Ramos (cell line): ENCODE data around the gene RAB30.

ENCODE experiments used
- in situ Hi-C: fragments of 300-500 bp; cut with MboI; formaldehyde crosslinking; loops from one replicate; pipeline ENCODE4 v1.14.3; 2022; ENCODE audit warnings: low sequenced_read_pairs; ENCODE audit not compliant: unreplicated experiment

RAB30 gene

DNA sequence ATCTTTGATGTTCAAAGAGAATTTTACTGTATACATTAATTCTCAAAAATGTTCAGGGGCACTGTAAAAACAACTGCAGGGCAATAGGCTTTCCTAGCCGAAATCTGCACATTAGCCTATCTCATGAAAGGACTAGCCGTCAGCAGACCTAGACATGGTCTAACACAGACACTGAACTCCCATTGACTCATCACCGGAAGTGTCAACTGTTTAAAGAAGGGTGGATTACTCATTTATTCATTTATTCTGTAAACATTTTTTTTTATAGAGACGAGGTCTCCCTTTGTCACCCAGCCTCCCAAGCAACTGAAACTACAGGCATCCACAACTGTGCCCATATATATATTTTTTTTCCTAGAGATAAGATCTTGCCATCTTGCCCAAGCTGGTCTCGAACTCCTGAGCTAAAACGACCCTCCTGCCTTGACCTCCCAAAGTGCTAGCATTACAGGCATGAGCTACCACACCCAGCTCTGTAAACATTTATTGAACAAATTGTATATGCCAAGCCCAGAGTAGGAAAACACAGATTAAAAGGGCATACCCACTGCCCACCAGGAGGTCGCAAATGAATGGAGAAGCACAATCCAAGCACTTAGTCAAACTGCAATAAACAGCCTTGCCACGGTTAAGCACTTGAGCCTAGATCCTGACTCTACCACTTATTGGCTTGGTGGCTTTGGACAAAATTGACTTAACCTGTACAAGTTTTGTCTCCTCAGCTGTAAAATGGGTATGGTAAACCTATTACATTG, 26.6 kb downstream of the RAB30 start:
- in situ Hi-C loops, result no loop called here

DNA sequence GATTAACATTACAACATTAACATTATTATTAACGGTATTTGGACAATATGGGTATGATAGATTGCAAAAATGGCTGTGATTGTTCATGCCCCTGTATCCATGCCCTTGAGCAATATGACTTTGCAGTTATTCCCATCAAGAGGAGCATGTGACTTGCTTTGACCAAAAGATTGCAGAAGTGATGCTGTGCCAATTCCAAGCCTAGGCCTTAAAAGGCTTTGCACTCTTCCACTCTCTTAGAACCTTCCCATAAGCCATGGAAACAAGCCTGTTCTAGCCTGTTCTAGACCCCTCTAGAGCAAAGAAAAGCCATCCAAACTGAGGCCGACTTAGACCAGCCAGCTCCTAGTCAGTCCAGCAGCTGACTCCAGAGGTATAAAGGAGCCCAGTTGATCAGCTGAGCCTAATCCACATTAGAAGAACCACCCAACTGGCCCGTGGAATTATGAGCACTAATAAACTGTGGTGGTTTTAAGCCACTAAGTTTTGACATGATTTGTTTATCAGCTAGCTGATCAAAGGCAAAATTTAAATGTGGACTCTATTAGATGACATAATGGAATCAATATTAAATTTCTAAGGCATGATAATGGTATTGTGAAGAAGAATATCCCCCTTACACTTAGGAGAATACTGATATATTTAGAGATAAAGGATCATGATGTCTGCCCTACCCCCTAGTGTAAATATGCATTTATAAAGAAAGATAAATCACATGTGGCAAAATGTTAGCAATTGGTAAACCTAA, 28.6 kb downstream of the RAB30 start:
- in situ Hi-C loops, result no loop called here

DNA sequence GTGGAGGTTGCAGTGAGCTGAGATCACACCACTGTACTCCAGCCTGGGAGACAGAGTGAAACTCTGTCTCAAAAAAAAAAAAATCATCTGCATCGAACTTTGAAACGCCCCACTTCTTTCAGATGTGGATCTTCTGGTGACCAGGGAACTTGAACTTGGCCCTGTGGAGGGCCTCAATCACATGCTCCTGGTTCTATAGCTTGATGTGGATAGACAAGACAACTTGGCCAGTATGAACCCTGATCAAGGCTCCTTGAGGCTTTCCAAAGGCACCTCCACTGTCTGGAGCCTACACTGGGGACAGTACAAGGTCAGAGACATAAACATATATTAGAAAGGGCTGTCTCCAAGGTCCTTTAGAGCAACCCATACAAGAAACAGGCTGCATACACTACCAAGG, 30.6 kb downstream of the RAB30 start:
- in situ Hi-C loops, result no loop called here

DNA sequence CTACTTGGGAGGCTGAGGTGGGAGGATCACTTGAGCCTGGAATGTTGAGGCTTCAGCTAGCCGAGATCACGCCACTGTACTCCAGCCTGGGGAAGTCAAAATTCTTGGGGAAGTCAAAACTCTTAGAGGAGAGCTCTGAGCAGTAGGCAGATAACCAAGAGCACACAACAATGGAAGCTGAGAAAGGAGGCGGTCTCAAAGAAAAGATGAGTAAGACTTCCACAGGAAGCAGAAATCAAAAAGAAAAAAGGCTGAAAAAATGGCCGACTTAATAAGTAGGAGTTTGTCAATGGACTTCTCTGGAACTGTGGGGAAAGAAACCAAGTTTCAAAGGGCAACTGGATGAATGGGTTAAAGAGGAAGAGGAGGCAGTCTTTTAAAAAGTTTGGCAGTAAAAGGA, 32.1 kb downstream of the RAB30 start:
- in situ Hi-C loops, result no loop called here

DNA sequence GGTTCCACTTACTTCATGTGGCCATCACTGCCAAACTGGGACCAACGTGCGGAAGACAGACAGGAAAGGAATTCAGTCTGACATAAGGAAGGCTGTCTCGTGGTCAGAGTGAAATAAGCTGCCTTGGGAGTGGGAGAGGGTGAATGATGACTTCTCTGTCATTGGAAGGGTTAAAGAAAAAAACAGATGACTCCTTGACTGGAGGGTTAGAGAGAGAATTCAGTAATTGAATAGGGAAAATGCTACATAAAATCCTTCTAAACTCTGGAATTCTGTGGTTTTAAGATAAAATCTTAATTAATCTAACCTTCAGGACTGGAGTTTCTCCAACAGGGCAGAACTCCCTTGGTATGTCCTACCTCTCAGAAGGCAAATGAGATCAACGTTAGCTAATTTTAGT, 33.8 kb downstream of the RAB30 start:
- in situ Hi-C loops, result no loop called here

DNA sequence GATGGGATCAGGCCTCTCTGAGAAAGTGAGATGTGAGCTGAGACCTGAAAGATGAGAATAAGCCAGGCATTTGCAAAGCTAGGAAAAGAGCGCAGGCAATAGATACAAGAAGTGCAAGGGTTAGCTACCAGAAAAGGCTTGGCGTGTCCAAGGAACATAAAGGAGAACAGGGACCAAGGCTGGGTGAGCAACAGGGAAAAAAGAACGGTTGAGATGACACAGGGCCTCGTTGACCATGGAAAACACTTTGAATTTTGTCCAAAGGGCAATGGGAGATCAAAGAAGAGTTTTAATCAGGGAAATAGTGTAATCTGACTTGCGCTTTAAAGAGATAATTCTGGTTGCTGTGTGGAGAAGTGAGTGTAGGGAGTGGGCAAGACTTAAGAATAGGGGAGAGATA, 35.0 kb downstream of the RAB30 start:
- in situ Hi-C loops, result no loop called here

DNA sequence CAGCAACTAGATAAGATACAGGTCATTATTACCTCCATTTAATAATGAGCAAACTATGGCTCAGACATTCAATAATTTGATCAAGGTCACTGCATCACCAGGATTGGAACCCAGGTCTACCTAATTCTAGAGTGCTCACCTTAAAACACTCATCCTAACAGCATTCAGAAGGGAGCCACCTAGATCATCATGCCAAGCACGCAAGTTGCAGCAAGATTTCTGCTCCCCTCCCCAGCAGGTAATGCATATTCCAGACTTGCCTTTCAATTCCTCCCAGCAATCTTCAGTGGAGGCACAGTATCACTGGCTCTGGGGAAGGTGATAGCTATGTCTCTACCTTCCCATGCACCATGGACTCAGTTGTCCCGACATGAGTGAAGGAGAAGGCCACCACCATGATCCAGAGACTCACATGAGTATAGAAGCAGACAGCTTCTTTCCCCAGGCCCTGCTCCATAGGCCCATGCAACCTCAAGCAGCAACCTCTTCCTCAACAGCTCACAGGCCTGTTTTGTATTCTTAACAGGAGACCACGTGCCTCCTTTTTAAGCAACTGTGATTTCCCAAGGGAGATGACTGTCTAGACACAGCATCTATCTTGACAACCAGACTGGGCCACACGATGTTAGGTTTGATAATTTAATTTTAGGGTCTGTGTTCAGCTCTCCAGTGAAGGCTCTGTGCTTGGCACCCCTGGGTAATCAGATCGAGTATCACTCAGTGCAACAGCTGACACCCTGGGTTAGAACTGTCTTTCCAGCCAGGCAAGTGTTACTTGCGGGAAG, 36.4 kb downstream of the RAB30 start:
- in situ Hi-C loops, result no loop called here

DNA sequence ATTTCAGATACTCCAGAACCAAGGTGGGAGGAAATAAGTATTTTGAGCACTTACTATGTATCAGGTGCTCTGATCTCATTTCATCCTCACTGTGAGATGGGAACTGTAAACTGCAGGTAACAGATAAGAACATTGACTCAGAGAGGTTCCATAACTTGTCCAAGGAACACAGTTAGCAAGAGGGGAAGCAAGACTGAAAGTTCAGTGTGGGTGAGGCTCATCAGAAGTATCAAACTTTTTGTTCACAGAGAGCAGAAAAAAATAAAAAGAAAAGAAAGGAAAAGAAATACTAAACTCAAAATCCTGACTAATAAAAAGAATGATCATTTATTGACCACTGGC, 37.1 kb downstream of the RAB30 start:
- in situ Hi-C loops, result no loop called here

DNA sequence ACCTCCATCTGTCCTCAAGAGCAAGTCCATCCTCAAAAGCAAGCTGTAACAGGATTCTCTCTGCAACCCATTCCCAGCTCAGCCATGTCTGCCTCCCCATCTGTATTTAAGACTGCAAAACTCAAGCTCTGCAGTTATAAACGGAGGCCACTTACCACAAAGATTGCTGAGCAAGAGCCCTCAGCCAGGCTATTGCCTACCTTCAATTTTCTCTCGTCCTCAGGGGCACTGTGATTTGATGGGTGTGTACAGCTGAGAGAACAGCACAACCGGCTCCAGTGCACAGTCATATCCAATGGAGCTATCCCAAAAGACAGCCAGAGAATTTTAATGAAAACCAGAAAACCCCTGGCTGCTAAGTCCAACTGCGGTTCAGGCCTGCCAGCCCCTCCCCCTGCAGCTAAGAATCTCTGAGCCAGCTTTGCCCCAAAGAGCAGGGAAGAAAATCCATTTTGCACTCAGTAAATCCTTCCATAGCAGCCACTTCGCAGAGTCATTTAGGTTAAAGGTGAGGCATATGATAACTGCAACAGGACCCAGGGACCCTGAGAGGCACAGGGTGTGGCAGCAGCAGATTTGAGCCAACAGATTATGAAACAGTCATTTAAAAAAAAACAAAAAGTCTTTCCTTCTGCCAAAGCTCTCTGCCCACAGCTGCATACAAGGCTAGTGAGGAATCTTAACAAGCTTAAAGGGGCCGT, 37.6 kb downstream of the RAB30 start:
- in situ Hi-C loops, result no loop called here

DNA sequence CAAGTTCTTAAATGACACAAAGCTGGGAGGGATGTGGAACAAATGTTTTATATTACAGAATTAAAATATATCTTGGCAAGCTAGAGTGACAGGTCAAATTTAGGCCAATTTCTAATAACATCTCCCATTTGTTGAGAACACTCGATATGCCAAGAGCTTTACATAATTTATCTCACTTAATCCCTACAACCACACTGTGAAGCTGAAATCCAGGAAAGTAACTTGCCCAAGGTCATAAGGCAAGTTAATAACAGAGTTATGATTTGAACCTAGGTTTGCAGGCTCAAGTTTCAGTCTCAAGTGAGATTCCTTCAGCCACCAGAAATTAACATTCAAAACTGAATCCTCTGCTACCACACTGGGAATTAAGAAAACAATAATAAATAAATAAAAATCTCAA, 38.3 kb downstream of the RAB30 start:
- in situ Hi-C loops, result no loop called here

DNA sequence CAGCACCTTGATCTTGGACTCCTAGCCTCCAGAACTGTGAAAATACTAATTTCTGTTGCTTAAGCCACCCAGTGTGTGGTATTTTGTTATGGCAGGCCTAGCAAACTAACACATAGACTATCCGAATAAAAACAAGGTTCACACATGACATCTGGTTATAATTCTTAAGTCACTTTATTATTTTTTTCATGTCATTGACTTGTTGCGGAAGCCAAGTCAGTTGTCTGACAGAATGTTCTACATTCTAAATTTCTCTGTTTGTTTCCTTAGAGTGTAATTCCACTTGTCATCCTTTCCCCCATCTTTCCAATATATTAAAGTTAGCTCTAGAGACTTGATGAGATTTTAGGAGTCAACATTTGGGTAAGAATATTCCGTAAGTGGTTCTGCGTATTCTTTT, 40.6 kb downstream of the RAB30 start:
- in situ Hi-C loops, result no loop called here

DNA sequence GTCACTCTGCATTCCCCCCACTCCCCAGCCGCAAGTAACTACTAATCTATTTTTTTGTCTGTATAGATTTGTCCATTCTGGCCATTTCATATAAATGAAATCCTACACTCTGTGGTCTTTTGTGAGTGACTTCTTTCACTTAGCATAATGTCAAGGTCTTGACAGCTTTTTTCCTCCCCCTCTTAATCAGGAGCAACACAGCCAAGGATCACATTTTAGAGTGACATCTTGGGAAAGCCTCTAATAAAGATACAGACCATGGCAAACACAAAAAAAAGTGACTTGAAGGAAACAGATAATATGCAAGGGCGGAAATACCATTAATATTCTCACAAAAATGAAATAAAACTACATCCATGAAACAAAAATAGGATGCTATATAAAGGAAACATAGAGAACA, 43.9 kb downstream of the RAB30 start:
- in situ Hi-C loops, result no loop called here

DNA sequence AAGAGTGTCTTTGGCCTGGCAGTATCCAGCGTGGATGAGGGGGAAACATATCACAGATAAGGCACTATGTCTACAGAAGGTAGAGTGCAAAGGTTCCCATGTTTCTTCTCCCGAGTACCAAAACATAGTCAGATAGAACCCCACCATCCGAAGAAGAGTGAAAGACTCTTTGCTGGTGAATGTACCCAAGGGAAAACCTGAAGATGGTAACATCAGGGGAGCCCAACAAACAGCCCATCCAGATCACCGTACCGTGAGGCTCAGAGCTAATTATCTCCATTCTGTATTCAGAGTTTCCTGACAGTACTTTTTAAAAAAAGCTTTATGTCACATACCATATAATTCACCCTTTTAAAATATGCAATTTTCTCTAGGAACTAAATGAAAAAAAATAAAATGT, 44.4 kb downstream of the RAB30 start:
- in situ Hi-C loops, result no loop called here

DNA sequence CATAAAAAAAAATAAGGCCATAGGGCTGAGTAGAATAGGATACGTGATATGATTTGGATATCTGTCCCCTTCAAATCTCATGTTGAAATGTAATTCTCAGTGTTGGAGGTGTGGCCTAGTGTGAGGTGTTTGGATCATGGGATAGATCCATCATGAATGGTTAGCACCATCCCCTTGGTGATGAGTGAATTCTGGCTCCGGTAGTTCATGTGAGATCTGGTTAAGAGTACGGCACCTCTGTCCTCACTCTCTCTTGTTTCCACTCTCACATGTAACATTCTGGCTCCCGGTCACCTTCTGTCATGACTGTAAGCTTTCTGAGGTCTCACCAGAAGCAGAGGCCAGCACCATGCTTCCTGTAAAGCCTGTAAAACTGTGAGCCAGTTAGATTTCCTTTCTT, 45.5 kb downstream of the RAB30 start:
- in situ Hi-C loops, result no loop called here

DNA sequence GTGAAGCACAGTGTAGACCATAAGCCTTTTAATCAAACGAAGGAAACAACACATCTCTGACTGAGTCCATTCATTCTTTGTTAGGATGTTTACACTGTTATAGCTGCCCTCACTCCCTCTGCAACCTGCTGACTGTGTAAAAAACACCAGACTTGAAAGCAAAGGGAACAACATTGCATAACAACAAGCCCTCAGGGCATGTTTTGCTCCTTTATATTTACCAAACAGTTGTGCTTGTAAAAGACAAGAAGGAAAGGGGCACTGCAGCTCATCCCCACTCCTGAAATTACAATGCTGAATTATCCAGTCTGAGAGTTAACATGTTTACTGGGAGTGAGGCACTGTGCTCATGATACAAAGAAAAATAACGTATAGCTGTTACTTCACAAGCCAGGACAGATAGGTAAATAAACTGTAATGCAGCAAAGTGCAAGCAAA, 46.4 kb downstream of the RAB30 start:
- in situ Hi-C loops, result no loop called here

DNA sequence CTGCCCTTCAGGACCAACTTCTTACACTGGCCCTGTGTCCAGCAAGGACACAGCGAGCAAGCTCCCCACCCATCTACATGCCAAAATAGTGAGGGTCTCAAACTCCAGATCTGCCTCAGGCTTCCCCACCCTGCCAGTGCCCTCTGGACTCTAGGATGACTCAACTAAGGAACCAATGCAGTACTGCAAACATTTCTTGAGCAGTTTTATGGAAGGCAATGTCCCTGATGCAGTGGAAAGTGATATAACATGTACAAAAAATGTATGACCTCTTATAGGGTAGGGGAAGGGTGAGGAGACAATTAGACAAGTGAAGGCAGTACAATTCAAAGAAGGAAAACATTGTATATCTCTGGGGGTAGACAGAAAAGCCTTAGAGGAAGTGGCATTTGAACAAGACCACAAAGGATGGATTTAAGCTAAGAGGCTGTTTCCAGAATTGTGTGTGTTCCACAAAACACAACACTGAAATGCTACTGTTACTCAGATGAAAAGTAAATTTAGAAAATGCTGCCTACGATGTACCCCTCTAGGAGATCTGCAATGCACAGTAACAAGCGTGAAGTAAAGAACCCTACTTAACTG, 47.3 kb downstream of the RAB30 start:
- in situ Hi-C loops, result no loop called here

DNA sequence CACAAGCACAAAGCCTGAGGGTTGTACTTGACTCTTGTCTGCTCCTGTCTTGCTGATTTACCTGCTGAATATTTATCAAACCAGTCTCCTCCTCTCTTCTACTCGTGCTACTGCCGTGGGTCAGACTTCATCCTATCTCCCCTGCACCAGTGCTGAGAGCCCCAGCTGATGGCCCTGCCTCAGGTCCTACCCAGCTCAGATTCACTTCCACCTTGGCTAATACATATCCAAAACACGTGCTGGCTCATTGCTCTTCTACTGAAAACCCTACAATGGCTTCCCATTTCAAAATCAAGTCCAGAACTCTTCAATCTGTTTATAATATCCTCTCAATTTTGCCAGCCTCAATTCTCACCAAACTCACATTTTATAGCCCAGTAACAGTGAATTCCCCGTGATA, 48.3 kb downstream of the RAB30 start:
- in situ Hi-C loops, result no loop called here

DNA sequence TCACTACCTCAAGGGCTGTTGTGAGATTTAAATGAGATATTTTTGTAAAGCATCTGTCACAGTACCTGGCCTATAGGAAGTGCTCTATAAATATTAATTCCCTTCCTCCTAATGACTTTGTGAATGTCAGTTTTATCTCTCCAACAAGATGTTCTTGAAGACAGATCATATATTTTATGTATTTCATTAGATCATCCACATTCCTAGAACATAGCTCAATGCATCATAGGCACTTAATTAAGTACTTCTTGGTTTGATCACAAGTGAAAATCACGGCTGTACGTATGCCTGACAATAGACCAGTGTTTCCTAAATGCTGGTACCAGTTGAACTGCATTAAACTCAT, 49.9 kb downstream of the RAB30 start:
- in situ Hi-C loops, result no loop called here

DNA sequence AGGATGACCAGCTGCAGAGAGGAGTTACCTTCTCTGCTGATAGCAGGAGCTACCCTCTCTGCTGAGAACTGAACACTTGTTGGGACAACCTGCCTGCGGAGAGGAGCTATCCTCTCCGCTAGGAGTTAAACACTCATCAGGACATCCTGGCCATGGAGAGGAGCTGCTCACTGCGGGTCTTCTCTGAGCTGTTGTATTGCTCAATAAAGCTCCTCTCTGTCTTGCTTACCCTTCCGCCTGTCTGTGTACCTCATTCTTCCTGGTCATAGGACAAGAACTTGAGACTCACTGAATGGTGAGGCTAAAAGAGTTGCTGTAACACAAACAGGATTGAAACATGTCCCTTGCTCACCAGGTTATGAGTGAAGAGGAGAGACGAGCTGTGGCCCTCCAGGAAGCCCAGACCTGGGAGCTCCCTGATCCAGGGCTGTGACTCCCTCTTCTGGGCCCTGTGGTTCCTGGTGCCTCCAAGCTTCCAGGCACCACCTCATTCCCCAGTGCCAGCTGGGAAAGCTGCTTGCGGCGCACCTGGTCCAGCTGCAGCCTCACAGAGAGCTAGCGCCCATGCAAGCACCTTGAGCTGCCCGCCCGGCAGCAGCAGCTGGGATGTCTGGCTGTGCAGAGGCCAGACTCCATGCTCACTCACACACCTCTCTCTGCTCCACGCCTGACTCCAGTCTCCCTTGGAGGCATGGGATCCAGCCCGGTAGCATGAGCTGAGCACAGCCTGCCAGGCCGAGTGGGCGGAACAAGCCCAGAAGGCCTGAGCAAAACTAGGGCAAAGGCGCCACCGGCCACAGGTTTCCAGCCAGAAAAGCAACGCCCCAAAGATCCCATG, 50.5 kb downstream of the RAB30 start:
- in situ Hi-C loops, result no loop called here
